Hair follicle dermal papilla cell (primary cell): ENCODE results near the gene TRIM9. TPM values are rescaled to one million over a fixed set of nuclear protein-coding genes. Genes with fewer than 3 reads are reported as not detected.

ENCODE experiments used
- total RNA-seq: library from RNA; depleted of rRNA; stranded (reverse); fragments of >200 nt; gene quantifications from 2 replicates; pipeline ENCODE4 v1.2.3, GENCODE V29; 2012

TRIM9 gene
- 0.97 and 1.8 TPM in 2 replicates for total RNA-seq

DNA sequence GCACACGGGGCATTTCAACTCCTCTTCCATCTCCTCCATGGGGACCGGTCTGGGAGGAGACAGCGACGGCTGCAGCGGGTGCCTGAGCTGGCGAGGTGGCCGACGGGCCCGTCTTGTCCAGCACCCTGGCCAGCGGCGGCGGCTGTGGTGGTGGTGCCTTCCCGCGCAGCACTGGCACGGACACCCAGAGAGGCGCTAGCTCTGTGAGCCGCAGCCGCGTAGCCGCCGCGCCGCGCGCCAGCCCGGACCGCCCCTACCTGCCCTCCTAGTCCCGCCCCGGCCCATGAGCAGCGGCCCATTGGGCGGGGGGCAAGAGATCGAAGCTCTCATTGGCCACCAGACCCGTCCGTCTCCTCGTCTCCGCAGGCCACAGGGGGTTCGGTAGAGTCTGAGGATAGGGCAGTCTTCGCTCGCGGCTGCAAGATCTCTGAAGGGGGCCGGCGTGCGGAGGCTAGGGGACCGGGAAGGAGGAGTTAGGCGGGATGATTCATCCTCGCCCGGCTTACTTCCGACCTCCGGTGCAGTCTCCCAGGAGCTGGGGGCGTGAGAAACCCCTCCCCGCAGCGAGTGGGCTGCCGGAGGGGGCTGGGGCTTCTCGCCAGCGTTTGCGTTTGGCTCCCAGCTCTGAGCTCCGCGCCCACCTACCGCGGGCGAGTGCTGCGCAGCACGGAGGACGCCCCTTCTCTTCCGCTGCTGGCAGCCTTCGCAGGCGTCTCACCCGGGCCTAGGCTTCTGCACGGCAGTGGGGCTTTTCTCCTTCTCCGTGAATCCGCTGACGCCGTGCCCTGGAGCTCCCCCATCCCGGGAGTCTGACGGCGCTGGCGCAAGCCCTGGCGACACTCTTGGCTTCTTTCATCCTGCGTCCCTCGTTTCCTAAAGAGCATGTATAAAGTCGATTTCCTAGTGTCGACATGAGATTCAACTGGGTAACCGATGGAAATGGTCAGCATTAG lies at the start of gene TRIM9:
Gene TRIM9, minus strand, starts transcription at position 205 of the 953 bp plus-strand sequence. Its CDS starts 166 bp downstream, at position 39.

DNA sequence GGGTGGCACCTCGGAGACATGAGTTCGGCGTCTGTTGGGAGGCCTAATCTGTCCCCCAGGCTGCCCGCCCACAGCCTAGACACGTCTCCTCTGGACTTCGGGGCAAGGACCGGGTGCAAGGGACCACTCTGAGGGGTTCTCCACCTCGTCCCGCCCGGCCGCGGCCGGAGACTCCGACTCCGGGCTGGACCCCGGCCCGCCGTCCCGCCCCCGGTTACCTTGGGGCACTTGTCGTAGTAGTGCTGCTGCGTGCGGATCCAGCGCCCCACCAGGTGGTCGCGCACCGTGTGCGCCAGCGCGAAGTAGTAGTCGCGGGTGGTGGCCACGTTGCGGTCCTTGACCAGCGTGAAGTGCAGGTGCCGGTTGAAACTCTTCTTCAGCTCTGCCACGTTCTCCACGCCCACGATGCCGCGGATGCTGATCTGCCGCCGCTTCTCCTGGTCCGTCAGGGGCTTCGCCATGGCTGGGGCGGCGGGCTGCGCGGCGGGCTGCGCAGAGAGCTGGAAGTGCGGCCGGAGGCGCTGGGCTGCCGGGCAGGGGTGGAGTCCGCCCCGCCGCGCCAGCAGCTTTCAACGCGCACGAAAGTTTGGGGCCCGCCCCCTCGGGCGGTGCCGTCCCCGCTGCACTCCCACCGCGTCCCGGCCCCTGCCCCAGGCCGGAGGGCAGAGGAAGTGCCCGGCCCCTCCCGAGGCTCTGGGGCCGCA lies 150.8 kb downstream of the TRIM9 start, which contains the start of gene PYGL:
Gene PYGL, minus strand, starts transcription at position 541 of the 704 bp plus-strand sequence. Its CDS starts 80 bp downstream, at position 461.

Other genes with a start within 250 kb of the TRIM9 start
- not detected in 2 replicates for gene ABHD12B, start 223.1 kb downstream of the TRIM9 start, total RNA-seq
- gene PYGL, start 150.6 kb downstream of the TRIM9 start, total RNA-seq, result 143 and 152 TPM in 2 replicates
- 43.5 and 46.1 TPM in 2 replicates for gene TMX1, start 145.1 kb upstream of the TRIM9 start, total RNA-seq